HCT116 (cell line): ENCODE results near the gene NOL9. TPM values are rescaled to one million over a fixed set of nuclear protein-coding genes. Genes with fewer than 3 reads are reported as not detected.

Experiments used
- ATAC-seq: fragments of 200-7000 bp; cut with Tn5 transposase; 2 replicates; pipeline ENCODE4 v1.9.1; 2020; ENCODE audit warnings: mild to moderate bottlenecking, moderate library complexity
- BruUV-seq: library from RNA; stranded (reverse); fragments of 400-500 nt; replicated peaks from 2 replicates; lab custom pipeline; 2021; lab: Mats Ljungman, UMichigan
- CTCF ChIA-PET: fragments of 300-600 bp; sonication (Branson Sonifier 250); formaldehyde crosslinking; loops from one replicate; lab custom pipeline; 2021; ENCODE audit warnings: antibody characterized with exemption; lab: Charles Lee
- POLR2A ChIA-PET: fragments of 300-600, 350-600 bp; sonication (Branson Sonifier 250); formaldehyde crosslinking; loops from one replicate; lab custom pipeline; 2021; ENCODE audit warnings: antibody characterized with exemption; lab: Charles Lee
- RAD21 ChIA-PET, 2 experiments: fragments of 300-600 bp; sonication (Branson Sonifier 250); formaldehyde crosslinking; loops; one replicate each; lab custom pipeline; 2023; ENCODE audit warnings: low total read pairs in 2 of 2; ENCODE audit not compliant: uncharacterized antibody in 2 of 2, unreplicated experiment in 2 of 2, low non-redundant PET in 1 of 2; lab: Charles Lee
- DNase-seq: peaks from one replicate; pipeline ENCODE4 v3.0.0-alpha.2; 2010; ENCODE audit warnings: low read depth, low spot score
- H2AFZ ChIP-seq: fragments of 200-600 bp; shearing (Covaris generic), sonication (generic); 2 replicates; pipeline ENCODE4 v1.6.1; 2017; ENCODE audit warnings: low read depth, mixed run types, mixed read lengths, antibody characterized with exemption, low read length; ENCODE audit not compliant: poor library complexity, severe bottlenecking
- H3K27ac ChIP-seq: 2 replicates; pipeline ENCODE4 v1.5.1; 2012; ENCODE audit warnings: low read depth, low read length
- H3K27me3 ChIP-seq: fragments of 200-600 bp; sonication (generic); 2 replicates; pipeline ENCODE4 v1.6.1; 2016; ENCODE audit warnings: mixed run types, low read length, mixed read lengths; ENCODE audit not compliant: insufficient read depth
- H3K36me3 ChIP-seq, 2 experiments: fragments of 200-500 bp in 1 of 2; fragments of 200-600 bp in 1 of 2; sonication (Bioruptor generic) in 1 of 2; sonication (generic) in 1 of 2; 2 replicates each; pipeline versions ENCODE4 v1.5.1 to v1.6.1; 2014 to 2016; ENCODE audit warnings: low read length in 2 of 2, inconsistent platforms in 1 of 2, mixed read lengths in 1 of 2, mixed run types in 1 of 2; ENCODE audit not compliant: insufficient read depth in 2 of 2, control insufficient read depth in 1 of 2
- H3K4me1 ChIP-seq, 2 experiments: fragments of 200-600 bp in 1 of 2; sonication (generic) in 1 of 2; 2 replicates each; pipeline versions ENCODE4 v1.5.1 to v1.6.1; 2012 to 2017; ENCODE audit warnings: low read length in 2 of 2, inconsistent platforms in 1 of 2, mild to moderate bottlenecking in 1 of 2, mixed read lengths in 1 of 2, mixed run types in 1 of 2, moderate library complexity in 1 of 2; ENCODE audit not compliant: insufficient read depth in 2 of 2, control insufficient read depth in 1 of 2
- H3K4me2 ChIP-seq: fragments of 200-600 bp; sonication (generic); 2 replicates; pipeline ENCODE4 v1.6.1; 2017; ENCODE audit warnings: mixed run types, low read length, mixed read lengths
- H3K4me3 ChIP-seq, 2 experiments: fragments of 200-600 bp in 1 of 2; sonication (generic) in 1 of 2; replicated peaks in 1 of 2; 2 replicates each; pipeline ENCODE4 v1.5.1; 2011 to 2016; ENCODE audit warnings: low read length in 2 of 2, control low read depth in 1 of 2, low read depth in 1 of 2, mild to moderate bottlenecking in 1 of 2, mixed read lengths in 1 of 2, mixed run types in 1 of 2
- H3K79me2 ChIP-seq: fragments of 200-600 bp; sonication (generic); 2 replicates; pipeline ENCODE4 v1.6.1; 2017; ENCODE audit warnings: mild to moderate bottlenecking, mixed run types, low read length, moderate library complexity, mixed read lengths; ENCODE audit not compliant: insufficient read depth
- H3K9ac ChIP-seq: fragments of 200-600 bp; sonication (generic); 2 replicates; pipeline ENCODE4 v1.6.1; 2016; ENCODE audit warnings: low read length, mixed read lengths
- H3K9me2 ChIP-seq: fragments of 200-600 bp; sonication (generic), shearing (Covaris generic); 2 replicates; pipeline ENCODE4 v1.6.1; 2017; ENCODE audit warnings: mixed run types, mild to moderate bottlenecking, moderate library complexity; ENCODE audit not compliant: insufficient read depth
- H3K9me3 ChIP-seq, 2 experiments: fragments of 200-500 bp in 1 of 2; fragments of 200-600 bp in 1 of 2; sonication (Bioruptor generic) in 1 of 2; sonication (generic) in 1 of 2; 2 replicates each; pipeline ENCODE4 v1.6.1; 2014 to 2017; ENCODE audit warnings: low read length in 2 of 2, mixed read lengths in 2 of 2, inconsistent platforms in 1 of 2, low read depth in 1 of 2, mild to moderate bottlenecking in 1 of 2, mixed run types in 1 of 2, moderate library complexity in 1 of 2; ENCODE audit not compliant: control insufficient read depth in 1 of 2, insufficient read depth in 1 of 2
- H4K20me1 ChIP-seq: fragments of 200-600 bp; sonication (generic), shearing (Covaris generic); 2 replicates; pipeline ENCODE4 v1.6.1; 2017; ENCODE audit warnings: mixed run types, mild to moderate bottlenecking, moderate library complexity; ENCODE audit not compliant: insufficient read depth
- CBX3 ChIP-seq: IDR thresholded peaks from 2 replicates; pipeline ENCODE4 v1.6.1; 2012; ENCODE audit warnings: low read depth
- EGR1 ChIP-seq: IDR thresholded peaks from 2 replicates; pipeline ENCODE4 v1.6.1; 2012; ENCODE audit warnings: low read depth
- ELF1 ChIP-seq: IDR thresholded peaks from 2 replicates; pipeline ENCODE4 v1.6.1; 2012; ENCODE audit warnings: low read depth, borderline replicate concordance
- EZH2 ChIP-seq: fragments of 200-600 bp; sonication (generic); IDR thresholded peaks from 2 replicates; pipeline ENCODE4 v1.6.1; 2017; ENCODE audit warnings: antibody characterized with exemption, mixed run types
- FOSL1 ChIP-seq: IDR thresholded peaks from 2 replicates; pipeline ENCODE4 v1.6.1; 2012; ENCODE audit warnings: low read depth
- RAD21 ChIP-seq: IDR thresholded peaks from 2 replicates; pipeline ENCODE4 v1.6.1; 2012; ENCODE audit warnings: low read depth, mild to moderate bottlenecking
- SIN3A ChIP-seq: IDR thresholded peaks from 2 replicates; pipeline ENCODE4 v1.6.1; 2012; ENCODE audit warnings: low read depth
- SP1 ChIP-seq: IDR thresholded peaks from 2 replicates; pipeline ENCODE4 v1.6.1; 2012; ENCODE audit warnings: low read depth
- TCF7L2 ChIP-seq: IDR thresholded peaks from 2 replicates; pipeline ENCODE4 v1.7.0; 2011; ENCODE audit warnings: borderline replicate concordance, inconsistent platforms; ENCODE audit not compliant: insufficient read depth, insufficient read length; ENCODE audit errors: extremely low read depth
- ZNF274 ChIP-seq: fragments of 200-500 bp; sonication (Bioruptor generic); IDR thresholded peaks from 2 replicates; pipeline ENCODE4 v1.6.1; 2014; ENCODE audit warnings: mild to moderate bottlenecking, low read depth, low read length, inconsistent platforms
- intact Hi-C: fragments of 100-400 bp; cut with micrococcal nuclease; formaldehyde crosslinking; loops from 2 replicates; pipeline ENCODE4 v1.10.0; 2022
- total RNA-seq: library from RNA; stranded (reverse); gene quantifications from one replicate; pipeline ENCODE4 v1.2.1, GENCODE V29; 2021; ENCODE audit not compliant: unreplicated experiment
- TF ChIP-seq, protein P1 (sequence below), 3 experiments: fragments of 200-600 bp in 1 of 3; sonication (generic) in 1 of 3; IDR thresholded peaks in 2 of 3; conservative IDR thresholded peaks in 1 of 3; 2 replicates each; pipeline ENCODE4 v1.5.1; 2012 to 2017; ENCODE audit warnings: low read depth in 2 of 3, low read length in 2 of 3, antibody characterized with exemption in 1 of 3, borderline replicate concordance in 1 of 3, control low read depth in 1 of 3, mild to moderate bottlenecking in 1 of 3, mixed read lengths in 1 of 3, mixed run types in 1 of 3, moderate library complexity in 1 of 3; ENCODE audit not compliant: insufficient read depth in 1 of 3
- TF ChIP-seq, protein P2 (sequence below): IDR thresholded peaks from 2 replicates; pipeline ENCODE4 v1.6.1; 2012; ENCODE audit warnings: low read depth

Gene NOL9
- total RNA-seq, 1 experiment from 2014 or later = 46.4 TPM

DNA sequence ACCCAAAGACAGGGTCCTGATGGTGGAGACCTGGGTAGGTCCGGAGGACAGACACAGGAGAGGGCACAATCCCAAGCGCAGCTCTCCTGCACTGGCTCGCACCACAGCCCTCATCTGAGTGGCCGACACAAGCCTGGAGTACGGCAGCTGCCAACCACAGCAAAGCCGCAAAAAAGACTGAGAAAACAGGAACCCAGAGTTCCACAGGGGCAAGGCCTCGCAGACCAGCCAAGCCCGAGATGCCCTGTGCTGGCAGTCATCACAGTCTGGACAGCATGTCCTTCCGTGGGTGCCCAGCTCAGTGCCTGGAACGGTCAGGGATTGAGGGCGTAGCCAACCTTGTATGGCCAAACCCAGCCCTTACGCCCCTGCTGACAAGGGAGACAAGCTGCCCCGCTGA is 36.9 kb upstream of the NOL9 start:
- no peaks in the 10 kb centered on the region for H3K4me1 ChIP-seq
- no peaks in the 10 kb centered on the region for H3K9me3 ChIP-seq
- H3K4me2 ChIP-seq = no peak overlapping the region
- CTCF ChIA-PET = no interaction called here
- BruUV-seq = no TSS peak
- DNase-seq (no peak), ATAC-seq (no peak)
- no peak overlapping the region for H3K27ac ChIP-seq
- H4K20me1 ChIP-seq = no peaks in the 10 kb centered on the region; the same call in 1 of the 2 replicates
- no peaks in the 10 kb centered on the region for H3K9me2 ChIP-seq
- TF ChIP-seq EZH2 (no peak), SIN3A (no peak), FOSL1 (no peak), CBX3 (no peak), ZNF274 (no peak), SP1 (no peak), EGR1 (no peak), RAD21 (no peak), ELF1 (no peak), TCF7L2 (no peak)
- TF ChIP-seq, protein P1, sequence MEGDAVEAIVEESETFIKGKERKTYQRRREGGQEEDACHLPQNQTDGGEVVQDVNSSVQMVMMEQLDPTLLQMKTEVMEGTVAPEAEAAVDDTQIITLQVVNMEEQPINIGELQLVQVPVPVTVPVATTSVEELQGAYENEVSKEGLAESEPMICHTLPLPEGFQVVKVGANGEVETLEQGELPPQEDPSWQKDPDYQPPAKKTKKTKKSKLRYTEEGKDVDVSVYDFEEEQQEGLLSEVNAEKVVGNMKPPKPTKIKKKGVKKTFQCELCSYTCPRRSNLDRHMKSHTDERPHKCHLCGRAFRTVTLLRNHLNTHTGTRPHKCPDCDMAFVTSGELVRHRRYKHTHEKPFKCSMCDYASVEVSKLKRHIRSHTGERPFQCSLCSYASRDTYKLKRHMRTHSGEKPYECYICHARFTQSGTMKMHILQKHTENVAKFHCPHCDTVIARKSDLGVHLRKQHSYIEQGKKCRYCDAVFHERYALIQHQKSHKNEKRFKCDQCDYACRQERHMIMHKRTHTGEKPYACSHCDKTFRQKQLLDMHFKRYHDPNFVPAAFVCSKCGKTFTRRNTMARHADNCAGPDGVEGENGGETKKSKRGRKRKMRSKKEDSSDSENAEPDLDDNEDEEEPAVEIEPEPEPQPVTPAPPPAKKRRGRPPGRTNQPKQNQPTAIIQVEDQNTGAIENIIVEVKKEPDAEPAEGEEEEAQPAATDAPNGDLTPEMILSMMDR (IDR thresholded peaks at IDR 0.05 in 2 of 3, conservative IDR thresholded peaks at IDR 0.05 in 1 of 3; ENCODE audit: borderline replicate concordance in 1 of 3, insufficient read depth in 1 of 3, low read depth in 2 of 3, low read length in 2 of 3) = no peak
- TF ChIP-seq, protein P2, sequence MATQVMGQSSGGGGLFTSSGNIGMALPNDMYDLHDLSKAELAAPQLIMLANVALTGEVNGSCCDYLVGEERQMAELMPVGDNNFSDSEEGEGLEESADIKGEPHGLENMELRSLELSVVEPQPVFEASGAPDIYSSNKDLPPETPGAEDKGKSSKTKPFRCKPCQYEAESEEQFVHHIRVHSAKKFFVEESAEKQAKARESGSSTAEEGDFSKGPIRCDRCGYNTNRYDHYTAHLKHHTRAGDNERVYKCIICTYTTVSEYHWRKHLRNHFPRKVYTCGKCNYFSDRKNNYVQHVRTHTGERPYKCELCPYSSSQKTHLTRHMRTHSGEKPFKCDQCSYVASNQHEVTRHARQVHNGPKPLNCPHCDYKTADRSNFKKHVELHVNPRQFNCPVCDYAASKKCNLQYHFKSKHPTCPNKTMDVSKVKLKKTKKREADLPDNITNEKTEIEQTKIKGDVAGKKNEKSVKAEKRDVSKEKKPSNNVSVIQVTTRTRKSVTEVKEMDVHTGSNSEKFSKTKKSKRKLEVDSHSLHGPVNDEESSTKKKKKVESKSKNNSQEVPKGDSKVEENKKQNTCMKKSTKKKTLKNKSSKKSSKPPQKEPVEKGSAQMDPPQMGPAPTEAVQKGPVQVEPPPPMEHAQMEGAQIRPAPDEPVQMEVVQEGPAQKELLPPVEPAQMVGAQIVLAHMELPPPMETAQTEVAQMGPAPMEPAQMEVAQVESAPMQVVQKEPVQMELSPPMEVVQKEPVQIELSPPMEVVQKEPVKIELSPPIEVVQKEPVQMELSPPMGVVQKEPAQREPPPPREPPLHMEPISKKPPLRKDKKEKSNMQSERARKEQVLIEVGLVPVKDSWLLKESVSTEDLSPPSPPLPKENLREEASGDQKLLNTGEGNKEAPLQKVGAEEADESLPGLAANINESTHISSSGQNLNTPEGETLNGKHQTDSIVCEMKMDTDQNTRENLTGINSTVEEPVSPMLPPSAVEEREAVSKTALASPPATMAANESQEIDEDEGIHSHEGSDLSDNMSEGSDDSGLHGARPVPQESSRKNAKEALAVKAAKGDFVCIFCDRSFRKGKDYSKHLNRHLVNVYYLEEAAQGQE = no peak
- intact Hi-C loops = no loop called here
- POLR2A ChIA-PET = interaction anchor here (1.1 kb wide), 1 partner anchor 11 kb away, joined by 3 read pairs; the partner anchor contains the start of gene KLHL21
- peaks cover 38% of the 10 kb centered on the region for H3K79me2 ChIP-seq
- H3K36me3 ChIP-seq = peaks cover 19 to 56% of the 10 kb centered on the region in 2 experiments; a peak in 3 of 4 replicates
- H2AFZ ChIP-seq = no peak overlapping the region
- RAD21 ChIA-PET = no interaction called here
- H3K27me3 ChIP-seq = no peaks in the 10 kb centered on the region
- no peak overlapping the region for H3K9ac ChIP-seq
- no peak overlapping the region for H3K4me3 ChIP-seq
